ENCODE data around the gene PPL.
"Not testable (repeated sequence)": the region's sequence is repeated elsewhere in the genome, so short reads cannot be mapped to it uniquely, and the experiment has no call there.

PPL gene

GRCh38 chr16:4898811-4899473, 38.0 kb downstream of the PPL start:
- H2AFZ ChIP-seq (ENCODE audit: low read depth, low read length) = no peak overlapping the region
- H3K9ac ChIP-seq (ENCODE audit: low read depth, low read length) = no peak overlapping the region
- H3K27ac ChIP-seq (ENCODE audit: low read length) = no peak overlapping the region
- H3K79me2 ChIP-seq (ENCODE audit: insufficient read depth, low read length) = no peaks in the 10 kb centered on the region
- H3K4me1 ChIP-seq (ENCODE audit: insufficient read depth, low read length) = no peaks in the 10 kb centered on the region
- H3K36me3 ChIP-seq (ENCODE audit: insufficient read depth, low read length) = no peaks in the 10 kb centered on the region
- H3K9me3 ChIP-seq (ENCODE audit: insufficient read depth, low read length, severe bottlenecking) = no peaks in the 10 kb centered on the region
- peaks cover 4% of the 10 kb centered on the region for H3K27me3 ChIP-seq (ENCODE audit: insufficient read depth, low read length, poor library complexity)
- H3K4me2 ChIP-seq (ENCODE audit: insufficient read depth, low read length) = no peak overlapping the region
- no peak overlapping the region for H3K4me3 ChIP-seq (ENCODE audit: low read depth in 1 of 2, low read length in 2 of 2)
- TF ChIP-seq CTCF (IDR thresholded peaks at IDR 0.05; ENCODE audit: borderline replicate concordance, extremely low read depth, low read length, poor library complexity, severe bottlenecking) (no peak), EZH2 (IDR thresholded peaks at IDR 0.05; ENCODE audit: borderline replicate concordance, low read depth, low read length, severe bottlenecking) (no peak)
- ATAC-seq (ENCODE audit: insufficient read depth, low read depth) = no peak
- no peak for DNase-seq
- 0 out of 2 replicates have a peak, but pooled peaks cover 6% of the 10 kb centered on the region for H4K20me1 ChIP-seq (ENCODE audit: insufficient read depth, low read length)

- no peak for DNase-seq
- TF ChIP-seq EZH2 (IDR thresholded peaks at IDR 0.05; ENCODE audit: borderline replicate concordance, low read depth, low read length, severe bottlenecking) = no peak
- no peak for TF ChIP-seq CTCF (IDR thresholded peaks at IDR 0.05; ENCODE audit: borderline replicate concordance, extremely low read depth, low read length, poor library complexity, severe bottlenecking)
- H3K9me3 ChIP-seq (ENCODE audit: insufficient read depth, low read length, severe bottlenecking) = no peaks in the 10 kb centered on the region
- H3K4me1 ChIP-seq (ENCODE audit: insufficient read depth, low read length) = no peaks in the 10 kb centered on the region
- no peak overlapping the region for H3K27ac ChIP-seq (ENCODE audit: low read length)
- 0 out of 2 replicates have a peak, but pooled peaks cover 6% of the 10 kb centered on the region for H4K20me1 ChIP-seq (ENCODE audit: insufficient read depth, low read length)
- H3K79me2 ChIP-seq (ENCODE audit: insufficient read depth, low read length) = no peaks in the 10 kb centered on the region
- H3K27me3 ChIP-seq (ENCODE audit: insufficient read depth, low read length, poor library complexity) = peaks cover 4% of the 10 kb centered on the region
- H2AFZ ChIP-seq (ENCODE audit: low read depth, low read length) = no peak overlapping the region
- no peak overlapping the region for H3K9ac ChIP-seq (ENCODE audit: low read depth, low read length)
- H3K4me3 ChIP-seq (ENCODE audit: low read depth in 1 of 2, low read length in 2 of 2) = no peak overlapping the region
- ATAC-seq (ENCODE audit: insufficient read depth, low read depth) = no peak
- no peaks in the 10 kb centered on the region for H3K36me3 ChIP-seq (ENCODE audit: insufficient read depth, low read length)
- no peak overlapping the region for H3K4me2 ChIP-seq (ENCODE audit: insufficient read depth, low read length)
Observed at GRCh38 chr16:4897328-4897727, 39.6 kb downstream of the PPL start.

- H3K4me2 ChIP-seq (ENCODE audit: insufficient read depth, low read length); DNase-seq; H4K20me1 ChIP-seq (ENCODE audit: insufficient read depth, low read length); H3K36me3 ChIP-seq (ENCODE audit: insufficient read depth, low read length); H3K9me3 ChIP-seq (ENCODE audit: insufficient read depth, low read length, severe bottlenecking); H3K27me3 ChIP-seq (ENCODE audit: insufficient read depth, low read length, poor library complexity); H3K79me2 ChIP-seq (ENCODE audit: insufficient read depth, low read length); H2AFZ ChIP-seq (ENCODE audit: low read depth, low read length); ATAC-seq (ENCODE audit: insufficient read depth, low read depth); H3K4me3 ChIP-seq (ENCODE audit: low read depth in 1 of 2, low read length in 2 of 2); H3K9ac ChIP-seq (ENCODE audit: low read depth, low read length); H3K27ac ChIP-seq (ENCODE audit: low read length); H3K4me1 ChIP-seq (ENCODE audit: insufficient read depth, low read length): not testable (repeated sequence)
Observed at GRCh38 chr16:4896761-4897160, 40.2 kb downstream of the PPL start.

- H3K4me1 ChIP-seq (ENCODE audit: insufficient read depth, low read length) = no peaks in the 10 kb centered on the region
- H3K4me3 ChIP-seq (ENCODE audit: low read depth in 1 of 2, low read length in 2 of 2) = no peak overlapping the region
- H3K36me3 ChIP-seq (ENCODE audit: insufficient read depth, low read length) = no peaks in the 10 kb centered on the region
- H3K4me2 ChIP-seq (ENCODE audit: insufficient read depth, low read length) = no peak overlapping the region
- no peak overlapping the region for H2AFZ ChIP-seq (ENCODE audit: low read depth, low read length)
- peaks cover 9% of the 10 kb centered on the region; the same call in 1 of the 2 replicates for H4K20me1 ChIP-seq (ENCODE audit: insufficient read depth, low read length)
- ATAC-seq (ENCODE audit: insufficient read depth, low read depth) (no peak), DNase-seq (no peak)
- H3K27me3 ChIP-seq (ENCODE audit: insufficient read depth, low read length, poor library complexity) = no peaks in the 10 kb centered on the region
- H3K27ac ChIP-seq (ENCODE audit: low read length) = no peak overlapping the region
- no peak for TF ChIP-seq EZH2 (IDR thresholded peaks at IDR 0.05; ENCODE audit: borderline replicate concordance, low read depth, low read length, severe bottlenecking)
- no peak for TF ChIP-seq CTCF (IDR thresholded peaks at IDR 0.05; ENCODE audit: borderline replicate concordance, extremely low read depth, low read length, poor library complexity, severe bottlenecking)
- H3K79me2 ChIP-seq (ENCODE audit: insufficient read depth, low read length) = no peaks in the 10 kb centered on the region
- H3K9ac ChIP-seq (ENCODE audit: low read depth, low read length) = no peak overlapping the region
- H3K9me3 ChIP-seq (ENCODE audit: insufficient read depth, low read length, severe bottlenecking) = no peaks in the 10 kb centered on the region
Observed at GRCh38 chr16:4895366-4895765, 41.6 kb downstream of the PPL start.

Data from DND-41 (cell line).